Tibial artery (tissue), 4 donors: ENCODE data around the gene REV1.

ENCODE experiments used
- DNase-seq, 2 donors: peaks; one replicate each; pipeline ENCODE4 v3.0.0-alpha.2; 2019
- H3K27ac ChIP-seq, 2 donors: fragments of 200-600 bp; sonication (generic) in 1 of 2; 1 replicate in 1 of 2; 2 replicates in 1 of 2; pipeline ENCODE4 v1.5.1; 2018 to 2019; ENCODE audit warnings: mild to moderate bottlenecking in 1 of 2
- H3K27me3 ChIP-seq, 2 donors: fragments of 200-600 bp; sonication (generic) in 1 of 2; one replicate each; pipeline versions ENCODE4 v1.5.1 to v1.6.0; 2016 to 2019
- H3K36me3 ChIP-seq, 3 donors: fragments of 200-600 bp; sonication (generic) in 2 of 3; one replicate each; pipeline ENCODE4 v1.5.1; 2016 to 2019; ENCODE audit warnings: mild to moderate bottlenecking in 2 of 3
- H3K4me1 ChIP-seq, 4 donors: fragments of 200-600 bp; sonication (generic) in 2 of 4; 1 replicate in 3 of 4; 2 replicates in 1 of 4; pipeline ENCODE4 v1.5.1; 2016 to 2019
- H3K4me3 ChIP-seq, 2 donors: fragments of 200-600 bp; sonication (generic) in 1 of 2; 1 replicate in 1 of 2; 2 replicates in 1 of 2; pipeline ENCODE4 v1.5.1; 2018 to 2019; ENCODE audit warnings: mild to moderate bottlenecking in 2 of 2
- H3K9me3 ChIP-seq, 3 donors: fragments of 200-600 bp; sonication (generic) in 1 of 3; one replicate each; pipeline ENCODE4 v1.5.1; 2016 to 2019
- CTCF ChIP-seq, 2 experiments: fragments of 200-600 bp in 1 of 2; fragments of 450-650 bp in 1 of 2; IDR thresholded peaks; one replicate each; pipeline ENCODE4 v1.5.1; 2017 to 2019; ENCODE audit warnings: antibody characterized with exemption in 2 of 2, mild to moderate bottlenecking in 1 of 2, moderate library complexity in 1 of 2
- intact Hi-C: fragments of 100-400 bp; cut with DNase I; formaldehyde crosslinking; loops from one replicate; pipeline ENCODE4 v1.15.0; 2023; ENCODE audit warnings: low total_unique reads

REV1 gene

GRCh38 chr2:99403084-99403483, 86.7 kb downstream of the REV1 start:
- Histone ChIP-seq H3K9me3 (no peaks in the 10 kb centered on the region), H3K27me3 (no peaks in the 10 kb centered on the region), H3K4me3 (no peak overlapping the region), H3K27ac (no peak overlapping the region), H3K36me3 (peaks cover 60 to 93% (median 83%) of the 10 kb centered on the region in 3 donors), H3K4me1 (no peaks in the 10 kb centered on the region)
- no peak for TF ChIP-seq CTCF (IDR thresholded peaks at IDR 0.05)
- no peak for DNase-seq
- intact Hi-C loops, result loop anchor here (5.0 kb wide), 1 partner anchor 36 kb away; no protein-coding TSS in a partner anchor

- H3K4me3 ChIP-seq, result no peak overlapping the region
- no peak for TF ChIP-seq CTCF (IDR thresholded peaks at IDR 0.05)
- H3K27me3 ChIP-seq, result no peaks in the 10 kb centered on the region
- DNase-seq, result no peak
- H3K9me3 ChIP-seq, result no peaks in the 10 kb centered on the region
- peaks cover 60 to 96% (median 87%) of the 10 kb centered on the region in 3 donors for H3K36me3 ChIP-seq
- no peaks in the 10 kb centered on the region for H3K4me1 ChIP-seq
- H3K27ac ChIP-seq, result no peak overlapping the region
- intact Hi-C loops, result loop anchor here (5.0 kb wide), 1 partner anchor 35 kb away; no protein-coding TSS in a partner anchor
Observed at GRCh38 chr2:99401841-99402240, 88.0 kb downstream of the REV1 start.

GRCh38 chr2:99399795-99400194, 90.0 kb downstream of the REV1 start:
- Histone ChIP-seq H3K4me1 (no peaks in the 10 kb centered on the region), H3K4me3 (no peak overlapping the region), H3K27ac (no peak overlapping the region), H3K9me3 (no peaks in the 10 kb centered on the region), H3K27me3 (no peaks in the 10 kb centered on the region), H3K36me3 (peaks cover 74 to 98% (median 91%) of the 10 kb centered on the region in 3 donors)
- no peak for TF ChIP-seq CTCF (IDR thresholded peaks at IDR 0.05)
- intact Hi-C loops, result loop anchor here (5.0 kb wide), 1 partner anchor 32 kb away; no protein-coding TSS in a partner anchor
- no peak for DNase-seq

- TF ChIP-seq CTCF (IDR thresholded peaks at IDR 0.05), result no peak
- H3K36me3 ChIP-seq, result peaks cover 74 to 98% (median 91%) of the 10 kb centered on the region in 3 donors
- no peaks in the 10 kb centered on the region for H3K9me3 ChIP-seq
- intact Hi-C loops, result no loop called here
- H3K4me1 ChIP-seq, result no peaks in the 10 kb centered on the region
- H3K27ac ChIP-seq, result no peak overlapping the region
- no peak overlapping the region for H3K4me3 ChIP-seq
- no peaks in the 10 kb centered on the region for H3K27me3 ChIP-seq
- DNase-seq, result no peak
Observed at GRCh38 chr2:99399063-99399462, 90.8 kb downstream of the REV1 start.

GRCh38 chr2:99398303-99398702, 91.5 kb downstream of the REV1 start:
- intact Hi-C loops, result no loop called here
- DNase-seq, result no peak
- H3K27me3 ChIP-seq, result no peaks in the 10 kb centered on the region
- no peak overlapping the region for H3K27ac ChIP-seq
- no peaks in the 10 kb centered on the region for H3K9me3 ChIP-seq
- no peaks in the 10 kb centered on the region for H3K4me1 ChIP-seq
- H3K36me3 ChIP-seq, result peaks cover 75 to 98% (median 91%) of the 10 kb centered on the region in 3 donors
- no peak for TF ChIP-seq CTCF (IDR thresholded peaks at IDR 0.05)
- no peak overlapping the region for H3K4me3 ChIP-seq
